ENCODE measurements around the gene METTL26.
"Not testable (repeated sequence)": the region's sequence is repeated elsewhere in the genome, so short reads cannot be mapped to it uniquely, and the experiment has no call there.

Gene METTL26

DNA sequence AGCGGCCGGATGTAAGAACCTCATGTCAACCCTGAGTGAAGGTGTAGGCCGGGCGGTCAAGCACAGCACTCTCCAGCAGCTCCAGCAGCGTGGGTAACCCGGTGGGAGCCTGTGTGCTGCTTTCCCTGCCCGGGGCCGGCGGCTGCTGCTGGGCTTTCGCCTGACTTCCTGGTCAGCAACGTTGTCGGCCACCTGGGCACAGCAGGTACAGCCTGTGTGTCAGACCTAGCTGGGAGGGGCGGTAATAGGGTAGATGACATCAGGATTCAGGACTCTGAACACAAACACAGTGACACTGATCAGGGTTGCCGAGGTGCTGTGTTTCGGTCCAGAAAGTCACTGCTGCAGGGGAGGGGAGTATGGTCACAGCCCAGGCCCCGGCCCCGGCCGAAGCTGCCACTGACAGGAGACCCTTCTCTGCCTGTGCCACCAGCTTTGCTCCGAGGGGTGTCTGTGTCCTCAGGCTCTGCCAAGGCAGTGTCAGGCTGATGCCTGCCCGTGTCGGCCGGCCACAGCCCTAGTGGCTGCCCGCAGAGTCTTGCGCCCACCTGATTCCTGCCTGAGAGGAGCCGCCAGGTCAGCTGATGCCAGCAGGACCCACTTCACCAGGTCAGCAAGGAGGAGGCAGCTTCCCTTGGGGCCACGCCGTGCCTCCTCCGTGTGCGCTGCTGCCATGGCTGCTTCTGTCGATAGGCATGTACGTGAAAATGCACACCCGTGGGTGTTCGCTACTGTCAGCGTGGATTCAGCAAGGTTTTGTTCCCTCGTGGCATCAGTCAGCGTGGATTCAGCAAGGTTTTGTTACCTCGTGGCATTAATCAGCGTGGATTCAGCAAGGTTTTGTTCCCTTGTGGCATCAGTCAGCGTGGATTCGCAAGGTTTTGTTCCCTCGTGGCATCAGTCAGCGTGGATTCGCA lies 37.0 kb downstream of the METTL26 start:
- Histone ChIP-seq H3K9ac (ENCODE audit: low read length) (no peak overlapping the region), H3K4me3 (ENCODE audit: low read length) (no peak overlapping the region), H3K27ac (ENCODE audit: low read depth, low read length) (no peak overlapping the region), H3K27me3 (ENCODE audit: control insufficient read depth, insufficient read depth, low read length) (no peaks in the 10 kb centered on the region), H3K4me1 (ENCODE audit: control insufficient read depth, insufficient read depth, low read length) (no peaks in the 10 kb centered on the region), H3K36me3 (ENCODE audit: control insufficient read depth, insufficient read depth, low read length) (peaks cover 15% of the 10 kb centered on the region)

DNA sequence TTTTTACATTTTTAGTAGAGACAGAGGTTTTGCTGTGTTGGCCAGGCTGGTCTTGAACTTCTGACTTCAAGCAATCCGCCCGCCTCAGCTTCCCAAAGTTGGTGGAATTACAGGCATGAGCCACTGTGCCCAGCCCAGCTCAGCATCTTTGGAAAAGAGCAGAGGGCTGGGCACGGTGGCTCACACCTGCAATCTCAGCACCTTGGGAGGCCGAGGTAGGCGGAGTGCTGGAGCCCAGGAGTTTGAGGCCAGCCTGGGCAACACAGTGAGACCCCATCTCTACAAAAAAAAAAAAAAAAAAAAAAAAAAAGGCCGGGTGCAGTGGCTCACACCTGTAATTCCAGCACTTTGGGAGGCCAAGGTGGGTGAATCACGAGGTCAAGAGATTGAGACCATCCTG lies 38.5 kb downstream of the METTL26 start:
- not testable (repeated sequence) for H3K4me1 ChIP-seq (ENCODE audit: control insufficient read depth, insufficient read depth, low read length); H3K4me3 ChIP-seq (ENCODE audit: low read length); H3K27ac ChIP-seq (ENCODE audit: low read depth, low read length); H3K9ac ChIP-seq (ENCODE audit: low read length); H3K27me3 ChIP-seq (ENCODE audit: control insufficient read depth, insufficient read depth, low read length)
- peaks cover 15% of the 10 kb centered on the region for H3K36me3 ChIP-seq (ENCODE audit: control insufficient read depth, insufficient read depth, low read length)

- H3K27ac ChIP-seq (ENCODE audit: low read depth, low read length): no peak overlapping the region
- no peak overlapping the region for H3K9ac ChIP-seq (ENCODE audit: low read length)
- H3K27me3 ChIP-seq (ENCODE audit: control insufficient read depth, insufficient read depth, low read length): no peaks in the 10 kb centered on the region
- no peak overlapping the region for H3K4me3 ChIP-seq (ENCODE audit: low read length)
- H3K4me1 ChIP-seq (ENCODE audit: control insufficient read depth, insufficient read depth, low read length): no peaks in the 10 kb centered on the region
- H3K36me3 ChIP-seq (ENCODE audit: control insufficient read depth, insufficient read depth, low read length): peaks cover 15% of the 10 kb centered on the region
Measured at GRCh38 chr16:596736-597060, 39.4 kb downstream of the METTL26 start.

GRCh38 chr16:595942-596735 lies 40.0 kb downstream of the METTL26 start:
- Histone ChIP-seq H3K27ac (ENCODE audit: low read depth, low read length) (no peak overlapping the region), H3K9ac (ENCODE audit: low read length) (no peak overlapping the region), H3K36me3 (ENCODE audit: control insufficient read depth, insufficient read depth, low read length) (peaks cover 15% of the 10 kb centered on the region), H3K4me1 (ENCODE audit: control insufficient read depth, insufficient read depth, low read length) (peaks cover 2% of the 10 kb centered on the region), H3K27me3 (ENCODE audit: control insufficient read depth, insufficient read depth, low read length) (no peaks in the 10 kb centered on the region), H3K4me3 (ENCODE audit: low read length) (no peak overlapping the region)

DNA sequence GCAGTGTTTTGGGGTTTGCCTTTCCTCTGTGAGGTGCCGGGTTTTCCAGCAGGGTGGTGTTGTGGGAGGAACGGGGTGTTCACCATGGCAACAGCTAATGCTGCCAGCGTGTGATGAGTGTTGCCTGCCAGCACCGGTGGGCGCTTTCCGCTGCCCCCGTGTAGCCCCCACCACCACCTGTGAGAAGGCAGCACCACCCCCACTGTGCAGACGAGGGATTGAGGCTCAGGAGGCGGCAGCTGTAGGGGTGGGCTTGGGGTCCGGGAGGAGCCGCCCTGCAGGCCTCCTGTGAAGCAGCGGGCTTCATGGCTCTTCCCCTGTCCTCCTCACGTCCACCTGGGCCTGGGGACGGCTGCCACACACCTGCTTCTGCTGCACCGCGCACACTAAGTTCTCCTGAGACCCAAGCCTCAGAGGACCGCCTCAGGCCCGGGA lies 41.0 kb downstream of the METTL26 start:
- Histone ChIP-seq H3K4me3 (ENCODE audit: low read length) (no peak overlapping the region), H3K9ac (ENCODE audit: low read length) (no peak overlapping the region), H3K4me1 (ENCODE audit: control insufficient read depth, insufficient read depth, low read length) (peaks cover 9% of the 10 kb centered on the region), H3K36me3 (ENCODE audit: control insufficient read depth, insufficient read depth, low read length) (peaks cover 15% of the 10 kb centered on the region), H3K27me3 (ENCODE audit: control insufficient read depth, insufficient read depth, low read length) (no peaks in the 10 kb centered on the region), H3K27ac (ENCODE audit: low read depth, low read length) (no peak overlapping the region)

GRCh38 chr16:593807-594206 lies 42.3 kb downstream of the METTL26 start:
- Histone ChIP-seq H3K36me3 (ENCODE audit: control insufficient read depth, insufficient read depth, low read length) (peaks cover 8% of the 10 kb centered on the region), H3K9ac (ENCODE audit: low read length) (no peak overlapping the region), H3K27ac (ENCODE audit: low read depth, low read length) (no peak overlapping the region), H3K27me3 (ENCODE audit: control insufficient read depth, insufficient read depth, low read length) (no peaks in the 10 kb centered on the region), H3K4me3 (ENCODE audit: low read length) (peak overlapping the region; percentile 2), H3K4me1 (ENCODE audit: control insufficient read depth, insufficient read depth, low read length) (peaks cover 9% of the 10 kb centered on the region)

- H3K9ac ChIP-seq (ENCODE audit: low read length): no peak overlapping the region
Measured at GRCh38 chr16:593406-593805, 42.7 kb downstream of the METTL26 start.

GRCh38 chr16:592518-593306 lies 43.4 kb downstream of the METTL26 start:
- Histone ChIP-seq H3K4me1 (ENCODE audit: control insufficient read depth, insufficient read depth, low read length) (peaks cover 15% of the 10 kb centered on the region), H3K27me3 (ENCODE audit: control insufficient read depth, insufficient read depth, low read length) (no peaks in the 10 kb centered on the region), H3K27ac (ENCODE audit: low read depth, low read length) (no peak overlapping the region), H3K36me3 (ENCODE audit: control insufficient read depth, insufficient read depth, low read length) (peaks cover 8% of the 10 kb centered on the region), H3K4me3 (ENCODE audit: low read length) (peak overlapping the region; percentile 21), H3K9ac (ENCODE audit: low read length) (peak overlapping the region; percentile 27)

More at GRCh38 chr16:593406-593805, 42.7 kb downstream of the METTL26 start:
- H3K36me3 ChIP-seq (ENCODE audit: control insufficient read depth, insufficient read depth, low read length): peaks cover 8% of the 10 kb centered on the region
- H3K4me1 ChIP-seq (ENCODE audit: control insufficient read depth, insufficient read depth, low read length): peaks cover 10% of the 10 kb centered on the region
- no peak overlapping the region for H3K4me3 ChIP-seq (ENCODE audit: low read length)
- H3K27me3 ChIP-seq (ENCODE audit: control insufficient read depth, insufficient read depth, low read length): no peaks in the 10 kb centered on the region
- no peak overlapping the region for H3K27ac ChIP-seq (ENCODE audit: low read depth, low read length)

GRCh38 chr16:591892-592517 lies 44.1 kb downstream of the METTL26 start:
- Histone ChIP-seq H3K4me1 (ENCODE audit: control insufficient read depth, insufficient read depth, low read length) (peaks cover 15% of the 10 kb centered on the region), H3K4me3 (ENCODE audit: low read length) (peak overlapping the region; percentile 0), H3K27me3 (ENCODE audit: control insufficient read depth, insufficient read depth, low read length) (no peaks in the 10 kb centered on the region), H3K36me3 (ENCODE audit: control insufficient read depth, insufficient read depth, low read length) (peaks cover 8% of the 10 kb centered on the region), H3K9ac (ENCODE audit: low read length) (peak overlapping the region; percentile 27), H3K27ac (ENCODE audit: low read depth, low read length) (no peak overlapping the region)

- Histone ChIP-seq H3K36me3 (ENCODE audit: control insufficient read depth, insufficient read depth, low read length) (peaks cover 2% of the 10 kb centered on the region), H3K9ac (ENCODE audit: low read length) (peak overlapping the region; percentile 94), H3K27ac (ENCODE audit: low read depth, low read length) (no peak overlapping the region), H3K4me1 (ENCODE audit: control insufficient read depth, insufficient read depth, low read length) (peaks cover 15% of the 10 kb centered on the region), H3K4me3 (ENCODE audit: low read length) (peak overlapping the region; percentile 90), H3K27me3 (ENCODE audit: control insufficient read depth, insufficient read depth, low read length) (no peaks in the 10 kb centered on the region)
Measured at GRCh38 chr16:591231-591630, 44.9 kb downstream of the METTL26 start.

- peak overlapping the region; percentile 94 for H3K9ac ChIP-seq (ENCODE audit: low read length)
- H3K27me3 ChIP-seq (ENCODE audit: control insufficient read depth, insufficient read depth, low read length): no peaks in the 10 kb centered on the region
- peak overlapping the region; percentile 69 for H3K27ac ChIP-seq (ENCODE audit: low read depth, low read length)
- peaks cover 15% of the 10 kb centered on the region for H3K4me1 ChIP-seq (ENCODE audit: control insufficient read depth, insufficient read depth, low read length)
- peak overlapping the region; percentile 90 for H3K4me3 ChIP-seq (ENCODE audit: low read length)
- H3K36me3 ChIP-seq (ENCODE audit: control insufficient read depth, insufficient read depth, low read length): peaks cover 2% of the 10 kb centered on the region
Measured at GRCh38 chr16:590815-591200, 45.3 kb downstream of the METTL26 start.
